ENCODE data around the gene PCDHGA1.

DNA sequence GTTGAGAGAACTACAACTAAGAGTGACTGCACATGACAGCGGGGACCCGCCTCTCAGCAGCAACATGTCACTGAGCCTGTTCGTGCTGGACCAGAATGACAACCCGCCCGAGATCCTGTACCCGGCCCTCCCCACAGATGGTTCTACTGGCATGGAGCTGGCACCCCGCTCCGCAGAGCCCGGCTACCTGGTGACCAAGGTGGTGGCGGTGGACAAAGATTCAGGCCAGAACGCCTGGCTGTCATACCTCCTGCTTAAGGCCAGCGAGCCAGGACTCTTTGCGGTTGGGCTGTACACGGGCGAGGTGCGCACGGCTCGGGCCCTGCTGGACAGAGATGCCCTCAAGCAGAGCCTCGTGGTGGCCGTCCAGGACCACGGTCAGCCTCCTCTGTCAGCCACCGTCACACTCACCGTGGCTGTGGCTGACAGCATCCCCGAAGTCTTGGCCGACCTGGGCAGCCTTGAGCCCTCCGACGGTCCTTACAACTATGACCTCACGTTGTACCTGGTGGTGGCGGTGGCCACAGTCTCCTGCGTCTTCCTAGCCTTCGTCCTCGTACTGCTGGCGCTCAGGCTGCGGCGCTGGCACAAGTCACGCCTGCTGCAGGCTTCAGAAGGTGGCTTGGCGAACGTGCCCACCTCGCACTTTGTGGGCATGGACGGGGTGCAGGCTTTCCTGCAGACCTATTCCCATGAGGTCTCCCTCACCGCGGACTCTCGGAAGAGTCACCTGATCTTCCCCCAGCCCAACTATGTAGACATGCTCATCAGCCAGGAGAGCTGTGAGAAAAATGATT, 54.4 kb downstream of the PCDHGA1 start:
- TF ChIP-seq, protein P1, sequence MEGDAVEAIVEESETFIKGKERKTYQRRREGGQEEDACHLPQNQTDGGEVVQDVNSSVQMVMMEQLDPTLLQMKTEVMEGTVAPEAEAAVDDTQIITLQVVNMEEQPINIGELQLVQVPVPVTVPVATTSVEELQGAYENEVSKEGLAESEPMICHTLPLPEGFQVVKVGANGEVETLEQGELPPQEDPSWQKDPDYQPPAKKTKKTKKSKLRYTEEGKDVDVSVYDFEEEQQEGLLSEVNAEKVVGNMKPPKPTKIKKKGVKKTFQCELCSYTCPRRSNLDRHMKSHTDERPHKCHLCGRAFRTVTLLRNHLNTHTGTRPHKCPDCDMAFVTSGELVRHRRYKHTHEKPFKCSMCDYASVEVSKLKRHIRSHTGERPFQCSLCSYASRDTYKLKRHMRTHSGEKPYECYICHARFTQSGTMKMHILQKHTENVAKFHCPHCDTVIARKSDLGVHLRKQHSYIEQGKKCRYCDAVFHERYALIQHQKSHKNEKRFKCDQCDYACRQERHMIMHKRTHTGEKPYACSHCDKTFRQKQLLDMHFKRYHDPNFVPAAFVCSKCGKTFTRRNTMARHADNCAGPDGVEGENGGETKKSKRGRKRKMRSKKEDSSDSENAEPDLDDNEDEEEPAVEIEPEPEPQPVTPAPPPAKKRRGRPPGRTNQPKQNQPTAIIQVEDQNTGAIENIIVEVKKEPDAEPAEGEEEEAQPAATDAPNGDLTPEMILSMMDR (IDR thresholded peaks at IDR 0.05; ENCODE audit: low read depth, low read length, poor library complexity, severe bottlenecking) = no peak
- TF ChIP-seq EZH2phosphoT487 (IDR thresholded peaks at IDR 0.05; ENCODE audit: borderline replicate concordance, low read length) = no peak

Measured in DOHH2 (cell line).